ENCODE measurements around the gene TRIM75. TPM values are rescaled to one million over a fixed set of nuclear protein-coding genes. Genes with fewer than 3 reads are reported as not detected.

The TRIM75 gene
- not detected in 3 replicates for total RNA-seq
- long read RNA-seq = 0 reads

DNA sequence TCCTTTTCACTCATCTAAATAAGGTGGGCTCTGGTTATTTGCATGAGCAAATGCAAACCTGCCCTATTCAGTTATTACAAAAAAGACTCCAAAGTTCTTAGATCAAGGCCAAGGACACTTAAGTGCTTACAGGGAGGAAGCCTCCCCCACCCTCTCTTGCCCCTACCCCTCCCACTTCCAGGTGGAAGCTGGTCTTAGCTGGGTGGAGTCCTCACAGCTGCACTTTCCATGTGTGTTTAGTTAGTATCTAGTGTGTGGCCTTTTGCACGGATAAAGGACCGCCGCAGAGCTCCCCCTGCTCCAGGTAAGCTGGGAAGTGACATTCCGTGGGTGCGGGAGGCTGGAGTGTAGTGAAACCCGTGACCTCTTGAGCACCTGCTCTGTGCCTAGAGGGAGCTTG is at the start of gene TRIM75:
Gene TRIM75 (plus strand): TSS at position 222 of the 400 bp plus-strand sequence. CDS start 5,282 bp downstream, outside the sequence.
- no peaks in the 10 kb centered on the region for H3K9me3 Mint-ChIP-seq (ENCODE audit: low read depth)
- TF ChIP-seq CTCF (IDR thresholded peaks at IDR 0.05) = no peak
- H3K4me3 Mint-ChIP-seq (ENCODE audit: unreplicated experiment) = no peak within 1 kb of the TSS
- H3K27ac Mint-ChIP-seq (ENCODE audit: unreplicated experiment) = no peak within 1 kb of the TSS
- peaks cover 7% of the 10 kb centered on the region for H3K27me3 Mint-ChIP-seq (ENCODE audit: low read depth)
- H3K36me3 Mint-ChIP-seq (ENCODE audit: low read depth) = no peaks in the 10 kb centered on the region
- no peak for DNase-seq (ENCODE audit: low spot score)
- no peaks in the 10 kb centered on the region for H3K4me1 Mint-ChIP-seq (ENCODE audit: low read depth)

DNA sequence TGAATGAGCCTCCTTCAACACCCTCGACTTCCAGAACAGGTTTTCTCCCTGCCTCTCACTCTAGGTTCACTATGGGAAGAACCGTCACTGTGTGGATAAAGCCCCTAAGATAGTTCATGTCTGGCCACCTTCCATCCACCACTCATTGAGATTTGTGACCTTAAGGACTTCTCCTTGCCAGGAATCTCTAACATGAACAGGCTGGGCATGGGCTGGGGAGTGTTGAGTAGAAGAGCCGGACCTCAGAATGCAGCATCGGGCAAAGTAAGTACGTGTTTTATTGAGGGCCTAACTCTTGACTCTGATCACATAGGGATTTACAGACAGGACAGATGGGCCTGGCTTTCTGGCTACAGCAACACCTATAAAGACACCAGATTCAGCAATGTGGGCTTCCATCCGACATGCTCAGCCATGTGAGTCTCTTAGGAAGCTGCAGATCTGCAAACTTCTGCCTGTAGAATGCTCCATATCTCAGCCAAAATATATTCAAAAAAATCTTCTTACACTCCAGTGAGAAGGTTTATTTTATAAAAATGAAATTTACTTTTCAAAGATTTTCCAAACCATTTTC is 48.2 kb upstream of the TRIM75 start:
- no peak overlapping the region for H3K4me3 Mint-ChIP-seq (ENCODE audit: unreplicated experiment)
- peaks cover 7% of the 10 kb centered on the region for H3K27me3 Mint-ChIP-seq (ENCODE audit: low read depth)
- no peak for DNase-seq (ENCODE audit: low spot score)
- no peaks in the 10 kb centered on the region for H3K9me3 Mint-ChIP-seq (ENCODE audit: low read depth)
- no peak for TF ChIP-seq CTCF (IDR thresholded peaks at IDR 0.05)
- no peaks in the 10 kb centered on the region for H3K4me1 Mint-ChIP-seq (ENCODE audit: low read depth)
- H3K27ac Mint-ChIP-seq (ENCODE audit: unreplicated experiment) = no peak overlapping the region
- no peaks in the 10 kb centered on the region for H3K36me3 Mint-ChIP-seq (ENCODE audit: low read depth)

DNA sequence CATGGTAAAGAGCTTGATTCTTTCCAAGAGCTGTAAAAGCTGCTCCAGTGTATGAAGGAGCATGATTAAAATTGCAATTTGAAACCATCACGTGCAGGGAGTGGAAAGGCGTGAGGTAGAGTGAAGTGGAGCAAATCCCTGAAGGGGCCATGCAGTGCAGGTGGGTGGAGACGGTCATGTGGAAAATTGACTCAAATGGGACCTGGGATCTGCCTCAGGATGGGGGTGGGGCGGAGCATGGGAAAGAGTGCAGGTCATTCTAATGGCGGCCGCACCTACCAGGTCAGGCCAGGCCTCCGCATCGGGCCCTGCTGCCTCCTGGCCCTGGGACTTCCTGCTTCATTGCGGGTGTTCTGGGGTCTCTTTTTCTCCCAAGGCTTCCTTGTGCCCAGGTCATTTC is 47.2 kb upstream of the TRIM75 start:
- H3K4me1 Mint-ChIP-seq (ENCODE audit: low read depth) = no peaks in the 10 kb centered on the region
- no peak for DNase-seq (ENCODE audit: low spot score)
- H3K36me3 Mint-ChIP-seq (ENCODE audit: low read depth) = no peaks in the 10 kb centered on the region

DNA sequence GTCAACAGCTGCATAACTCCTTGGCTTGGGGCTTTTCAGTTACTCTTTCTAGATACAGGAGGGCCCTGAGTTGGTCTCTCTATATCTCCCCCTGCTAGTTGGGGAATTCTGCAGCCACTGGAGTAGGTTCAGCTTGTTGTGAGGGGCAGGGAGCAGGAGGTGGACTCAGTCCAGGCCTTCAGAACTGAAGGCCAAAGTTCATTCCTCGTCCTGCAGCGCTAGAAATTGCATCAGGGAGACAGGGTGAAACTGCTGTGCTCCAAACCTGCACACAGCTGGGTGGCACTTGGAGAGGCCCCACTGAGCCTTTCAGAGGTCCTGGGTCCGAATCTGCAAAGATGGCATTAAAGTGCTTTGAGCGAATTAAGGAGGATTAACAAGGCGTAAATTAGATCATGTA is 46.8 kb upstream of the TRIM75 start:
- Mint-ChIP-seq H3K4me3 (ENCODE audit: unreplicated experiment) (no peak overlapping the region), H3K9me3 (ENCODE audit: low read depth) (no peaks in the 10 kb centered on the region), H3K27ac (ENCODE audit: unreplicated experiment) (no peak overlapping the region), H3K27me3 (ENCODE audit: low read depth) (peaks cover 7% of the 10 kb centered on the region), H3K4me1 (ENCODE audit: low read depth) (no peaks in the 10 kb centered on the region), H3K36me3 (ENCODE audit: low read depth) (no peaks in the 10 kb centered on the region)
- no peak for TF ChIP-seq CTCF (IDR thresholded peaks at IDR 0.05)
- DNase-seq (ENCODE audit: low spot score) = no peak

More for the DNA sequence above, 47.2 kb upstream of the TRIM75 start:
- Mint-ChIP-seq H3K4me3 (ENCODE audit: unreplicated experiment) (no peak overlapping the region), H3K27me3 (ENCODE audit: low read depth) (peaks cover 7% of the 10 kb centered on the region), H3K9me3 (ENCODE audit: low read depth) (no peaks in the 10 kb centered on the region), H3K27ac (ENCODE audit: unreplicated experiment) (no peak overlapping the region)
- no peak for TF ChIP-seq CTCF (IDR thresholded peaks at IDR 0.05)

- DNase-seq (ENCODE audit: low spot score) = no peak
- no peak for TF ChIP-seq CTCF (IDR thresholded peaks at IDR 0.05)
- H3K4me1 Mint-ChIP-seq (ENCODE audit: low read depth) = no peaks in the 10 kb centered on the region
- H3K36me3 Mint-ChIP-seq (ENCODE audit: low read depth) = no peaks in the 10 kb centered on the region
- no peaks in the 10 kb centered on the region for H3K9me3 Mint-ChIP-seq (ENCODE audit: low read depth)
- no peak overlapping the region for H3K27ac Mint-ChIP-seq (ENCODE audit: unreplicated experiment)
- H3K27me3 Mint-ChIP-seq (ENCODE audit: low read depth) = peaks cover 6% of the 10 kb centered on the region
- no peak overlapping the region for H3K4me3 Mint-ChIP-seq (ENCODE audit: unreplicated experiment)
Measured at GRCh38 chr4:165009493-165010227, 44.0 kb upstream of the TRIM75 start.

Data from chondrocyte (in vitro differentiated cells).